Endodermal cell (in vitro differentiated cells): ENCODE measurements around the gene UMAD1. TPM values are rescaled to one million over a fixed set of nuclear protein-coding genes. Genes with fewer than 3 reads are reported as not detected.

Experiments used
- DNase-seq: peaks from one replicate; pipeline ENCODE4 v3.0.0-alpha.2; 2017
- H3K27ac ChIP-seq: 2 replicates; pipeline ENCODE4 v1.5.1; 2013; ENCODE audit warnings: mild to moderate bottlenecking, low read depth, low read length, moderate library complexity
- H3K27me3 ChIP-seq: 2 replicates; pipeline ENCODE4 v1.6.1; 2013; ENCODE audit warnings: mild to moderate bottlenecking, low read length, moderate library complexity; ENCODE audit not compliant: insufficient read depth, control insufficient read depth, poor library complexity, severe bottlenecking
- H3K36me3 ChIP-seq: 2 replicates; pipeline ENCODE4 v1.7.0; 2013; ENCODE audit warnings: mild to moderate bottlenecking, low read length, moderate library complexity; ENCODE audit not compliant: control insufficient read depth, insufficient read depth
- H3K4me1 ChIP-seq: one replicate; pipeline ENCODE4 v1.7.0; 2013; ENCODE audit warnings: low read length; ENCODE audit not compliant: control insufficient read depth, insufficient read depth
- H3K4me3 ChIP-seq: 2 replicates; pipeline ENCODE4 v1.5.1; 2013; ENCODE audit warnings: mild to moderate bottlenecking, low read length, moderate library complexity
- H3K9ac ChIP-seq: 2 replicates; pipeline ENCODE4 v1.6.1; 2013; ENCODE audit warnings: mild to moderate bottlenecking, low read length, moderate library complexity; ENCODE audit not compliant: poor library complexity, severe bottlenecking; ENCODE audit errors: extremely low read depth
- H3K9me3 ChIP-seq: 2 replicates; pipeline ENCODE4 v1.6.1; 2013; ENCODE audit warnings: mild to moderate bottlenecking, low read length, moderate library complexity; ENCODE audit not compliant: control insufficient read depth
- H3K27ac Mint-ChIP-seq: 2 replicates; pipeline ENCODE4 v1.8.0; 2020; ENCODE audit warnings: mixed read lengths
- H3K27me3 Mint-ChIP-seq: 2 replicates; pipeline ENCODE4 v1.8.0; 2021; ENCODE audit warnings: mild to moderate bottlenecking, mixed read lengths; ENCODE audit not compliant: insufficient read depth
- H3K36me3 Mint-ChIP-seq: 2 replicates; pipeline ENCODE4 v1.8.0; 2020; ENCODE audit warnings: low read depth, mixed read lengths
- H3K4me1 Mint-ChIP-seq: 2 replicates; pipeline ENCODE4 v1.8.0; 2020; ENCODE audit warnings: mixed read lengths
- H3K4me3 Mint-ChIP-seq: 2 replicates; pipeline ENCODE4 v1.8.0; 2020; ENCODE audit warnings: mild to moderate bottlenecking, moderate library complexity, mixed read lengths
- H3K9me3 Mint-ChIP-seq: 2 replicates; pipeline ENCODE4 v1.8.0; 2020; ENCODE audit warnings: mild to moderate bottlenecking, mixed read lengths
- WGBS, 2 experiments: methylation state at CpG; one replicate each; pipeline versions ENCODE4 v1.1.5 to v1.1.7; 2013; ENCODE audit warnings: missing lambda C conversion rate in 2 of 2, mixed read lengths in 1 of 2; ENCODE audit not compliant: insufficient coverage in 1 of 2, insufficient read length in 1 of 2; 5-methylcytosine and 5-hydroxymethylcytosine counted together
- total RNA-seq, 2 donors: library from RNA; stranded (reverse); fragmentation: NEBNext Ultra II Directional in 1 of 2; extraction: Animal tissue kit (Norgen Biotek cat#: 25700) in 1 of 2; gene quantifications; 2 replicates in 1 of 2; 3 replicates in 1 of 2; pipeline ENCODE4 v1.2.1, GENCODE V29; 2021
- TF ChIP-seq, protein P1 (sequence below): fragments of 200-600 bp; sonication (generic); conservative IDR thresholded peaks from 2 replicates; pipeline ENCODE4 v1.5.0; 2021; ENCODE audit warnings: antibody characterized with exemption, mild to moderate bottlenecking

Gene UMAD1
- total RNA-seq, 2 donors from 2014 or later = 9.7 to 10.3 TPM

DNA sequence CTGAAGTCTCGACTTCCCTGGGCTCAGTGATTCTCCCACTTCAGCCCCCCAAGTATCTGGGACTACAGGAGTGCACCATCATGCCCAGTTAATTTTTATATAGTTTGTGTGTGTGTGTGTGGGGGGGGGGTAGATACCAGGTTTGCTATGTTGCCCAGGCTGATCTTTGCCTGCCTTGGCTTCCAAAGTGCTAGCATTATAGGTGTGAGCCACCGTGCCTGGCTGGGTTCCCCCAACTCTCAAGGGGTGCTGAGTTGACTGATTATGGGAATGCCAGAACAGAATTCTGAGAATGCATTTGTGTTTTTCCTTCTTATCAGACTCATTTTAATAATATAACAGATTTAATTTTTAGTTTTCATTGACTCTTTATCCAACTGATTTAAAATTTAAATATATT lies 58.4 kb downstream of the UMAD1 start:
- Histone ChIP-seq H3K9ac (no peak overlapping the region), H3K9me3 (no peaks in the 10 kb centered on the region), H3K27me3 (no peaks in the 10 kb centered on the region), H3K36me3 (no peaks in the 10 kb centered on the region), H3K27ac (no peak overlapping the region), H3K4me1 (no peaks in the 10 kb centered on the region), H3K4me3 (no peak overlapping the region)
- H3K9me3 Mint-ChIP-seq = peaks cover 5% of the 10 kb centered on the region
- TF ChIP-seq, protein P1, sequence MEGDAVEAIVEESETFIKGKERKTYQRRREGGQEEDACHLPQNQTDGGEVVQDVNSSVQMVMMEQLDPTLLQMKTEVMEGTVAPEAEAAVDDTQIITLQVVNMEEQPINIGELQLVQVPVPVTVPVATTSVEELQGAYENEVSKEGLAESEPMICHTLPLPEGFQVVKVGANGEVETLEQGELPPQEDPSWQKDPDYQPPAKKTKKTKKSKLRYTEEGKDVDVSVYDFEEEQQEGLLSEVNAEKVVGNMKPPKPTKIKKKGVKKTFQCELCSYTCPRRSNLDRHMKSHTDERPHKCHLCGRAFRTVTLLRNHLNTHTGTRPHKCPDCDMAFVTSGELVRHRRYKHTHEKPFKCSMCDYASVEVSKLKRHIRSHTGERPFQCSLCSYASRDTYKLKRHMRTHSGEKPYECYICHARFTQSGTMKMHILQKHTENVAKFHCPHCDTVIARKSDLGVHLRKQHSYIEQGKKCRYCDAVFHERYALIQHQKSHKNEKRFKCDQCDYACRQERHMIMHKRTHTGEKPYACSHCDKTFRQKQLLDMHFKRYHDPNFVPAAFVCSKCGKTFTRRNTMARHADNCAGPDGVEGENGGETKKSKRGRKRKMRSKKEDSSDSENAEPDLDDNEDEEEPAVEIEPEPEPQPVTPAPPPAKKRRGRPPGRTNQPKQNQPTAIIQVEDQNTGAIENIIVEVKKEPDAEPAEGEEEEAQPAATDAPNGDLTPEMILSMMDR = no peak
- H3K27ac Mint-ChIP-seq = no peak overlapping the region
- no peaks in the 10 kb centered on the region for H3K27me3 Mint-ChIP-seq
- WGBS, 2 experiments = 93% methylated on average over 2 of the region's 2 CpGs; no CpG with 5 or more reads in 1 of the 2 experiments
- peaks cover 4% of the 10 kb centered on the region for H3K36me3 Mint-ChIP-seq
- no peak overlapping the region for H3K4me3 Mint-ChIP-seq
- peaks cover 12% of the 10 kb centered on the region for H3K4me1 Mint-ChIP-seq
- DNase-seq = no peak

DNA sequence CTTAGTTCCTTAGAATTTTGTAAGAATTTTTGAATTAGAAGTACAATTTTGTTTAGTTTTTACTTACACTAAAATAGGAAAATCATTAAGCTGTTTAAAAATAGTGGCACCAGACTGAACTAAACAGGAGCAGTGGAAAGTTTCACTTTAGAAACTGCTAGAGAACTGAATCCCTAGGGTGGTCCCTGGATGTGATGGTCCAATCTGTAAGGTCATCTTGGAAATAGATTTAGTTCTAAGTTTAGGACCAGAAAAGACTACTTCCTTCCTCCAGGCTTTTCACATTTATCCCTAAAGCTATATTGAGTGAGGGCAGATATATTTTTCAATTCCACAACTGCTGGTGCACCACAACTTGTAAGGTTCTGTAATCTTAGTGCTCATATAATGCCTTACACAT lies 58.8 kb downstream of the UMAD1 start:
- Histone ChIP-seq H3K4me1 (no peaks in the 10 kb centered on the region), H3K27ac (no peak overlapping the region), H3K36me3 (no peaks in the 10 kb centered on the region), H3K4me3 (no peak overlapping the region), H3K9me3 (no peaks in the 10 kb centered on the region), H3K27me3 (no peaks in the 10 kb centered on the region), H3K9ac (no peak overlapping the region)
- peaks cover 4% of the 10 kb centered on the region for H3K36me3 Mint-ChIP-seq
- H3K4me1 Mint-ChIP-seq = peaks cover 12% of the 10 kb centered on the region
- TF ChIP-seq, protein P1 = no peak
- peaks cover 5% of the 10 kb centered on the region for H3K9me3 Mint-ChIP-seq
- no peak overlapping the region for H3K4me3 Mint-ChIP-seq
- no peaks in the 10 kb centered on the region for H3K27me3 Mint-ChIP-seq
- no peak for DNase-seq
- no peak overlapping the region for H3K27ac Mint-ChIP-seq

DNA sequence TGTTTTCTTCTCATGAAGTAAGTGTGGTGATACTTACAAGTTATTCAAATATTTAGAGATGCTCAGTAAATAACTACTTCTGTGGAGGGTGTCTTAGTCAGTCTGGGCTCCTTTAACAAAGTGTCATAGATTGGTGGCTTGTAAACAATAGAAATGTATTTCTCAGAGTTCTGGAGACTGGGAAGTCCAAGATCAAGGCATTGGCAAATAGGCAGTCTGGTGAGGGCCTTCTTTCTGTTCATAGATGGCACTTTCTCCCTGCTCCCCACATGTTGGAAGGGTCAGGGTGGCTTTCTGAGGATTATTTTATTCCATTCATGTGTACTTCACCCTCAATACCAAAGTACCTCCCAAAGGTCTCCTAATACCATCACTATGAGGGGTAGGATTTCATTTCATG lies 59.4 kb downstream of the UMAD1 start:
- Mint-ChIP-seq H3K27me3 (no peaks in the 10 kb centered on the region), H3K9me3 (peaks cover 5% of the 10 kb centered on the region), H3K4me1 (peaks cover 14% of the 10 kb centered on the region), H3K27ac (no peak overlapping the region), H3K36me3 (no peaks in the 10 kb centered on the region), H3K4me3 (no peak overlapping the region)
- TF ChIP-seq, protein P1 = no peak
- no peak overlapping the region for H3K27ac ChIP-seq
- DNase-seq = no peak
- H3K27me3 ChIP-seq = no peaks in the 10 kb centered on the region
- H3K9ac ChIP-seq = no peak overlapping the region
- no peak overlapping the region for H3K4me3 ChIP-seq
- H3K9me3 ChIP-seq = no peaks in the 10 kb centered on the region
- no peaks in the 10 kb centered on the region for H3K4me1 ChIP-seq
- no peaks in the 10 kb centered on the region for H3K36me3 ChIP-seq
